GM12878 (cell line): ENCODE measurements around the gene CATSPER1. TPM values are rescaled to one million over a fixed set of nuclear protein-coding genes. Genes with fewer than 3 reads are reported as not detected.

Experiments used
- ATAC-seq: fragments of 200-7000 bp; cut with Tn5 transposase; 3 replicates; pipeline ENCODE4 v1.9.1; 2020; ENCODE audit warnings: mild to moderate bottlenecking, moderate library complexity
- BruUV-seq: library from RNA; stranded (reverse); fragments of 400-500 nt; replicated peaks from 2 replicates; lab custom pipeline; 2021; lab: Mats Ljungman, UMichigan
- CTCF ChIA-PET: fragments of 300-600 bp; sonication (Branson Sonifier 250); formaldehyde crosslinking; extraction: SDS; loops from one replicate; lab custom pipeline; 2021; ENCODE audit warnings: inconsistent platforms; lab: Yijun Ruan, JAX
- POLR2A ChIA-PET: fragments of 350-600 bp; formaldehyde crosslinking; extraction: SDS; loops from one replicate; lab custom pipeline; 2021; ENCODE audit warnings: inconsistent platforms; lab: Charles Lee
- RAD21 ChIA-PET: fragments of 300-600 bp; sonication (Branson Sonifier 250); formaldehyde crosslinking; loops from one replicate; lab custom pipeline; 2023; ENCODE audit warnings: antibody characterized with exemption; ENCODE audit not compliant: unreplicated experiment; lab: Charles Lee
- SMC1A ChIA-PET: fragments of 300-600 bp; sonication (Branson Sonifier 250); formaldehyde crosslinking; loops from one replicate; lab custom pipeline; 2023; ENCODE audit not compliant: unreplicated experiment, uncharacterized antibody; lab: Charles Lee
- DNase-seq: peaks from one replicate; pipeline ENCODE4 v3.0.0-alpha.2; 2011; ENCODE audit warnings: low read depth, low spot score
- FAIRE-seq: peaks from 3 replicates; lab custom pipeline; 2011; peaks lifted over from hg19 to GRCh38; lab: Jason Lieb, UNC
- H2AFZ ChIP-seq: 2 replicates; pipeline ENCODE4 v1.6.0; 2011; ENCODE audit warnings: low read depth, low read length, control low read depth; ENCODE audit not compliant: control insufficient read depth
- H3K27ac ChIP-seq: 2 replicates; pipeline ENCODE4 v1.5.1; 2011; ENCODE audit warnings: control low read depth; ENCODE audit not compliant: control insufficient read depth, insufficient read depth
- H3K27me3 ChIP-seq, 2 experiments: replicated peaks in 1 of 2; 2 replicates each; pipeline versions ENCODE4 v1.6.0 to v1.6.1; 2011; ENCODE audit warnings: low read length in 1 of 2; ENCODE audit not compliant: control insufficient read depth in 2 of 2, insufficient read depth in 2 of 2
- H3K36me3 ChIP-seq, 2 experiments: 2 replicates each; pipeline ENCODE4 v1.5.1; 2011; ENCODE audit warnings: low read length in 1 of 2; ENCODE audit not compliant: control insufficient read depth in 2 of 2, insufficient read depth in 2 of 2
- H3K4me1 ChIP-seq: 2 replicates; pipeline ENCODE4 v1.6.1; 2011; ENCODE audit warnings: mild to moderate bottlenecking, low read length, moderate library complexity, mixed read lengths; ENCODE audit not compliant: control insufficient read depth, insufficient read depth
- H3K4me2 ChIP-seq: 2 replicates; pipeline ENCODE4 v1.6.0; 2011; ENCODE audit warnings: control low read depth; ENCODE audit not compliant: control insufficient read depth, insufficient read depth
- H3K4me3 ChIP-seq: fragments of 200-600 bp; sonication (generic); 2 replicates; pipeline ENCODE4 v1.5.1; 2016
- H3K79me2 ChIP-seq: 2 replicates; pipeline ENCODE4 v1.6.0; 2011; ENCODE audit warnings: low read length; ENCODE audit not compliant: control insufficient read depth, insufficient read depth
- H3K9ac ChIP-seq: 2 replicates; pipeline ENCODE4 v1.8.0; 2011; ENCODE audit warnings: low read length, control low read depth, mixed read lengths; ENCODE audit not compliant: control insufficient read depth, insufficient read depth
- H3K9me3 ChIP-seq: replicated peaks from 3 replicates; pipeline ENCODE4 v1.5.1; 2011; ENCODE audit warnings: mild to moderate bottlenecking, low read length; ENCODE audit not compliant: control insufficient read depth, insufficient read depth
- H4K20me1 ChIP-seq: 2 replicates; pipeline ENCODE4 v1.6.0; 2011; ENCODE audit not compliant: control insufficient read depth, insufficient read depth
- POLR2A ChIP-seq: IDR thresholded peaks from 2 replicates; pipeline ENCODE4 v1.6.1; 2011; ENCODE audit warnings: low read depth, mild to moderate bottlenecking, low read length
- RELB ChIP-seq: fragments of 450-650 bp; IDR thresholded peaks from 2 replicates; pipeline ENCODE4 v1.6.1; 2017; ENCODE audit warnings: low read depth, mild to moderate bottlenecking, moderate library complexity
- ZNF384 ChIP-seq: IDR thresholded peaks from 2 replicates; pipeline ENCODE4 v1.6.1; 2012; ENCODE audit warnings: low read depth, mild to moderate bottlenecking, low read length, improper control_type of control experiment, borderline replicate concordance
- WGBS: methylation state at CpG from one replicate; pipeline ENCODE4 v1.1.6; 2016; ENCODE audit warnings: low lambda C conversion rate; ENCODE audit not compliant: insufficient replicate concordance, insufficient coverage; ENCODE audit errors: missing lambda C conversion rate; 5-methylcytosine and 5-hydroxymethylcytosine counted together
- in situ Hi-C: fragments of 300-500 bp; cut with MboI; formaldehyde crosslinking; loops from 9 replicates; pipeline ENCODE4 v1.14.3; 2018; ENCODE audit warnings: mixed read lengths
- intact Hi-C: fragments of 100-400 bp; cut with micrococcal nuclease; formaldehyde crosslinking; loops from one replicate; pipeline ENCODE4 v1.14.2; 2022; ENCODE audit not compliant: unreplicated experiment
- polyA plus RNA-seq, 11 experiments: library from polyadenylated mRNA; depleted of rRNA in 4 of 11; unstranded in 6 of 11; stranded (reverse) in 5 of 11; fragments of >200 nt; fragmentation: Nextera tagmentation in 4 of 11; fragmentation: Illumina TruSeq in 1 of 11; extraction: Ambion mirVana in 4 of 11; extraction: Trizol in 1 of 11; gene quantifications; 1 replicate in 1 of 11; 2 replicates in 10 of 11; pipeline versions ENCODE4 v1.2.1 to v1.2.3, GENCODE V29; 2011 to 2016; ENCODE audit warnings: inconsistent platforms in 2 of 11, missing spikeins in 2 of 11, low read depth in 1 of 11
- total RNA-seq, 4 experiments: library from RNA; depleted of rRNA in 3 of 4; stranded (reverse); fragments of >200 nt in 3 of 4; fragmentation: Illumina TruSeq in 1 of 4; extraction: Trizol in 1 of 4; gene quantifications; 2 replicates each; pipeline versions ENCODE4 v1.2.1 to v1.2.3, GENCODE V29; 2013 to 2021

CATSPER1 gene
- total and polyA plus RNA-seq, 10 of the 15 experiments (the other 5 are each of a cell fraction or from before 2014, with no cell fraction given), result 0.02 to 0.05 TPM; not detected in 8

- H3K4me3 ChIP-seq, result peak overlapping the region; percentile 94; the same call in 1 of the 2 replicates
- peaks cover 24% of the 10 kb centered on the region for H3K4me1 ChIP-seq
- BruUV-seq, result no TSS peak
- peaks cover 3 to 10% of the 10 kb centered on the region in 2 experiments; a peak in 3 of 4 replicates for H3K36me3 ChIP-seq
- H3K79me2 ChIP-seq, result peaks cover 75% of the 10 kb centered on the region
- no peaks in the 10 kb centered on the region for H3K9me3 ChIP-seq
- H3K9ac ChIP-seq, result no peak overlapping the region
- H3K4me2 ChIP-seq, result peak overlapping the region; percentile 97
- ChIA-PET CTCF (interaction anchor here (1.1 to 20.0 kb wide), 4 partner anchors 42 to 149 kb away, joined by 3 to 195 read pairs (median 4); no protein-coding TSS in a partner anchor), POLR2A (interaction anchor here (0.6 to 1.6 kb wide), 5 partner anchors 16 to 194 kb away, joined by 3 to 9 read pairs (median 5); no protein-coding TSS in a partner anchor), SMC1A (interaction anchor here (8.5 to 17.7 kb wide), 2 partner anchors 42 to 61 kb away, joined by 130 to 265 read pairs; no protein-coding TSS in a partner anchor), RAD21 (interaction anchor here (0.7 to 7.3 kb wide), 6 partner anchors 8 to 244 kb away, joined by 3 to 81 read pairs (median 8); no protein-coding TSS in a partner anchor)
- no peak overlapping the region for H3K27ac ChIP-seq
- intact Hi-C loops, result loop anchor here (5.0 kb wide), 1 partner anchor 149 kb away; no protein-coding TSS in a partner anchor
- H2AFZ ChIP-seq, result no peak overlapping the region
- ATAC-seq, result no peak
- H4K20me1 ChIP-seq, result no peaks in the 10 kb centered on the region
- in situ Hi-C loops, result no loop called here
- FAIRE-seq, result no peak
- no peak for DNase-seq
- 100% methylated on average over 1 of the region's 1 CpG for WGBS
- no peak for TF ChIP-seq POLR2A
- TF ChIP-seq ZNF384, result 0 out of 2 replicates have a peak, but pooled peaks have one; percentile 36
- TF ChIP-seq RELB, result no peak
- TF ChIP-seq, all 136 proteins: peak for 1
- no peaks in the 10 kb centered on the region for H3K27me3 ChIP-seq
Observed at GRCh38 chr11:66073669-66074068, 47.4 kb upstream of the CATSPER1 start.
